Measurements from ENCODE around the gene VPS37D.

- TF ChIP-seq SUZ12 (IDR thresholded peaks at IDR 0.05; ENCODE audit: extremely low read depth, insufficient read depth, insufficient read length) (no peak), ZNF274 (IDR thresholded peaks at IDR 0.05; ENCODE audit: low read depth, low read length) (no peak), YY1 (IDR thresholded peaks at IDR 0.05; ENCODE audit: insufficient read depth, insufficient read length) (no peak)
Observed at GRCh38 chr7:73674468-73675124, 7.0 kb downstream of the VPS37D start.

All from NT2/D1 (cell line).